OCI-LY1 (cell line): ENCODE measurements around the gene ZNF429.

Source experiments
- H2AFZ ChIP-seq: fragments of 200-600 bp; sonication (generic), shearing (Covaris generic); 2 replicates; pipeline ENCODE4 v1.6.0; 2014; ENCODE audit warnings: antibody characterized with exemption, mild to moderate bottlenecking, low read length
- H3F3A ChIP-seq: fragments of 200-600 bp; sonication (generic), shearing (Covaris generic); 2 replicates; pipeline ENCODE4 v1.6.0; 2014; ENCODE audit warnings: mild to moderate bottlenecking, antibody characterized with exemption, low read length, moderate library complexity; ENCODE audit not compliant: insufficient read depth
- H3K27ac ChIP-seq: fragments of 200-600 bp; sonication (generic); 2 replicates; pipeline ENCODE4 v1.5.1; 2014; ENCODE audit warnings: low read length, mixed run types, mild to moderate bottlenecking, low read depth; ENCODE audit not compliant: poor library complexity, severe bottlenecking
- H3K27me3 ChIP-seq: fragments of 200-600 bp; sonication (generic); 2 replicates; pipeline ENCODE4 v1.6.0; 2014; ENCODE audit warnings: antibody characterized with exemption, mild to moderate bottlenecking, low read length, moderate library complexity; ENCODE audit not compliant: insufficient read depth
- H3K36me3 ChIP-seq: fragments of 200-600 bp; sonication (generic); 2 replicates; pipeline ENCODE4 v1.6.1; 2014; ENCODE audit warnings: mild to moderate bottlenecking, antibody characterized with exemption, low read length, moderate library complexity, mixed read lengths; ENCODE audit not compliant: insufficient read depth
- H3K4me1 ChIP-seq: fragments of 200-600 bp; sonication (generic); 2 replicates; pipeline ENCODE4 v1.5.1; 2014; ENCODE audit warnings: mild to moderate bottlenecking, low read length, moderate library complexity; ENCODE audit not compliant: insufficient read depth, severe bottlenecking
- H3K4me2 ChIP-seq: fragments of 200-600 bp; sonication (generic), shearing (Covaris generic); 2 replicates; pipeline ENCODE4 v1.6.1; 2014; ENCODE audit warnings: low read length
- H3K4me3 ChIP-seq: fragments of 200-600 bp; sonication (generic); 2 replicates; pipeline ENCODE4 v1.5.1; 2014; ENCODE audit warnings: low read length, low read depth, mild to moderate bottlenecking, mixed read lengths; ENCODE audit not compliant: poor library complexity, severe bottlenecking
- H3K79me2 ChIP-seq: fragments of 200-600 bp; shearing (Covaris generic); 2 replicates; pipeline ENCODE4 v1.6.1; 2016; ENCODE audit warnings: mixed run types, low read length, mixed read lengths; ENCODE audit not compliant: insufficient read depth
- H3K9ac ChIP-seq: fragments of 200-600 bp; sonication (generic), shearing (Covaris generic); 2 replicates; pipeline ENCODE4 v1.6.1; 2014; ENCODE audit warnings: mild to moderate bottlenecking, low read length, mixed read lengths
- H3K9me2 ChIP-seq: fragments of 200-600 bp; sonication (generic), shearing (Covaris generic); 2 replicates; pipeline ENCODE4 v1.6.1; 2014; ENCODE audit warnings: low read depth, mild to moderate bottlenecking, low read length, mixed read lengths
- H3K9me3 ChIP-seq: fragments of 200-600 bp; shearing (Covaris generic); 2 replicates; pipeline ENCODE4 v1.6.1; 2014; ENCODE audit warnings: low read length, mixed read lengths
- H4K20me1 ChIP-seq: fragments of 200-600 bp; sonication (generic), shearing (Covaris generic); 2 replicates; pipeline ENCODE4 v1.6.0; 2016; ENCODE audit warnings: mild to moderate bottlenecking, low read length; ENCODE audit not compliant: insufficient read depth
- EZH2 ChIP-seq: fragments of 200-600 bp; sonication (generic), shearing (Covaris generic); IDR thresholded peaks from 2 replicates; pipeline ENCODE4 v1.8.0; 2017; ENCODE audit warnings: borderline replicate concordance, mixed run types, mild to moderate bottlenecking, antibody characterized with exemption, low read length, moderate library complexity, mixed read lengths
- TF ChIP-seq, protein P1 (sequence below): fragments of 200-600 bp; sonication (generic), shearing (Covaris generic); IDR thresholded peaks from 2 replicates; pipeline ENCODE4 v1.5.1; 2017; ENCODE audit warnings: mild to moderate bottlenecking, antibody characterized with exemption, low read length, moderate library complexity, mixed read lengths

The ZNF429 gene

DNA sequence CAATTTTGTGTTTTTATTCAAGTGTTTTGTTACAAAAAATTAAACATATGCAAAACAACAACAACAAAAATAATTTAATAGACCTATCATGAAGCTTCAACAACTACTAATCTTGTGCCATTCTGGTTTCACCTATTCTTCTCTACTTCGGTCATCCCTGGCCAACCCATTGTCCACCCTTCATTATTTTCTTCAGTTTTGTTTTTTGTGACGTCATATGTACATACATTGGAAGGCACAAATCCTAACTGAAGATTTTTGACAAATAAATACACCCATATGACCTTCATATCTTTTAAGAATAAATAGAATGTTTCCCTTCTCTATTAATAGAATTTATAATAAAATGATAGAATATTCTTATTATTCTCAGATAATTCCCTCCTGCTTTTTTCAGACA lies 69.2 kb downstream of the ZNF429 start:
- Histone ChIP-seq H3K36me3 (no peaks in the 10 kb centered on the region), H3K79me2 (no peaks in the 10 kb centered on the region), H3K9ac (no peak overlapping the region), H3K9me2 (no peaks in the 10 kb centered on the region), H3K9me3 (peaks cover 7% of the 10 kb centered on the region; the same call in 1 of the 2 replicates), H3K4me2 (no peak overlapping the region), H3K4me1 (no peaks in the 10 kb centered on the region), H3K27me3 (no peaks in the 10 kb centered on the region), H2AFZ (no peak overlapping the region), H4K20me1 (no peaks in the 10 kb centered on the region), H3K4me3 (no peak overlapping the region), H3K27ac (no peak overlapping the region), H3F3A (no peaks in the 10 kb centered on the region)
- no peak for TF ChIP-seq EZH2
- TF ChIP-seq, protein P1, sequence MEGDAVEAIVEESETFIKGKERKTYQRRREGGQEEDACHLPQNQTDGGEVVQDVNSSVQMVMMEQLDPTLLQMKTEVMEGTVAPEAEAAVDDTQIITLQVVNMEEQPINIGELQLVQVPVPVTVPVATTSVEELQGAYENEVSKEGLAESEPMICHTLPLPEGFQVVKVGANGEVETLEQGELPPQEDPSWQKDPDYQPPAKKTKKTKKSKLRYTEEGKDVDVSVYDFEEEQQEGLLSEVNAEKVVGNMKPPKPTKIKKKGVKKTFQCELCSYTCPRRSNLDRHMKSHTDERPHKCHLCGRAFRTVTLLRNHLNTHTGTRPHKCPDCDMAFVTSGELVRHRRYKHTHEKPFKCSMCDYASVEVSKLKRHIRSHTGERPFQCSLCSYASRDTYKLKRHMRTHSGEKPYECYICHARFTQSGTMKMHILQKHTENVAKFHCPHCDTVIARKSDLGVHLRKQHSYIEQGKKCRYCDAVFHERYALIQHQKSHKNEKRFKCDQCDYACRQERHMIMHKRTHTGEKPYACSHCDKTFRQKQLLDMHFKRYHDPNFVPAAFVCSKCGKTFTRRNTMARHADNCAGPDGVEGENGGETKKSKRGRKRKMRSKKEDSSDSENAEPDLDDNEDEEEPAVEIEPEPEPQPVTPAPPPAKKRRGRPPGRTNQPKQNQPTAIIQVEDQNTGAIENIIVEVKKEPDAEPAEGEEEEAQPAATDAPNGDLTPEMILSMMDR: no peak

DNA sequence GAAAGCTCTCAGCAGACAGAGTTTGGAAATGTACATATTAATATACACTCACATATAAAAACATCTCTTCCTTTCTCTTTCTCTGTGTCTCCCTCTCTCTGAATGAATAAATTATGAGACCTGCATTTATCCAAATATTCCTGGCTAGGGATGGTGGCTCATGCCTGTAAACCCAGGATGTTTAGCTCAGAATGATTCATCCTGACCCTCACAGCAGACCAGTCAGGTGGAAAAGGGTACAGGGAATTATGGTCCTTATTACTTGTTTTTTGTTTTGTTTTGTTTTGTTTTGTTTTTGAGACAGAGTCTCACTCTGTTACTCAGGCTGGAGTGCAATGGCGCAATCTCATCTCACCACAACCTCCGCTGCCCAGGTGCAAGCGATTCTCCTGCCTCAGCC lies 71.1 kb downstream of the ZNF429 start:
- TF ChIP-seq, protein P1: no peak
- no peak for TF ChIP-seq EZH2

DNA sequence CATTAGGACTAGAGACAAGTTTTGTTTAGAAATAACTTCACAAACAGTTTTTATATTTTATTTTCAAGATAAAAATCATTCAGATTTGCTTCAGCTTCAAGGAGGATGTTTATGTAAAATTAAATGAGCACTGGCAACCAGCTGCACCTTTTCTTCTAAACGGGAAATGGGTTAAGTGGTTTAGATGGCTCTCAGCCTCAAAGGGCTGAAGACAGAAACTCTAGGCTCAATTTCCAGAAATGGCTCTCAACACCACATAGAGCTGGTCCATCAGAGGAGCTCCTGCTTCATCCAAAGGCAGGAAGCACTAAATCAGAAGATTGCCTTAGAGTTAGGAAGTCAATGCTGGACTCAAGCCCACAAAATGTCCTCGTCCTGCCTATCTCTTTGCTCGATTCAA lies 74.7 kb downstream of the ZNF429 start:
- H3K27ac ChIP-seq: no peak overlapping the region
- H3K4me2 ChIP-seq: no peak overlapping the region
- H3K9me3 ChIP-seq: 0 out of 2 replicates have a peak, but pooled peaks cover 6% of the 10 kb centered on the region
- H3F3A ChIP-seq: no peaks in the 10 kb centered on the region
- no peaks in the 10 kb centered on the region for H3K4me1 ChIP-seq
- H2AFZ ChIP-seq: no peak overlapping the region
- TF ChIP-seq, protein P1: no peak
- TF ChIP-seq EZH2: no peak
- no peaks in the 10 kb centered on the region for H3K27me3 ChIP-seq
- H3K36me3 ChIP-seq: no peaks in the 10 kb centered on the region
- H3K4me3 ChIP-seq: no peak overlapping the region
- no peaks in the 10 kb centered on the region for H3K9me2 ChIP-seq
- no peaks in the 10 kb centered on the region for H3K79me2 ChIP-seq
- no peaks in the 10 kb centered on the region for H4K20me1 ChIP-seq
- H3K9ac ChIP-seq: no peak overlapping the region

More for the DNA sequence above, 71.1 kb downstream of the ZNF429 start:
- no peaks in the 10 kb centered on the region for H4K20me1 ChIP-seq
- no peaks in the 10 kb centered on the region for H3K27me3 ChIP-seq
- H3K27ac ChIP-seq: no peak overlapping the region
- H2AFZ ChIP-seq: no peak overlapping the region
- H3K36me3 ChIP-seq: no peaks in the 10 kb centered on the region
- H3K9ac ChIP-seq: no peak overlapping the region
- H3K9me2 ChIP-seq: no peaks in the 10 kb centered on the region
- no peaks in the 10 kb centered on the region for H3K4me1 ChIP-seq
- H3F3A ChIP-seq: no peaks in the 10 kb centered on the region
- H3K4me3 ChIP-seq: no peak overlapping the region
- peaks cover 10% of the 10 kb centered on the region; the same call in 1 of the 2 replicates for H3K9me3 ChIP-seq
- H3K79me2 ChIP-seq: no peaks in the 10 kb centered on the region
- no peak overlapping the region for H3K4me2 ChIP-seq
